Embryonic facial prominence (tissue), 1 donor: ENCODE measurements around the gene GAL3ST1.
"Not testable (repeated sequence)": the region's sequence is repeated elsewhere in the genome, so short reads cannot be mapped to it uniquely, and the experiment has no call there.

Experiments
- DNase-seq: peaks from one replicate; pipeline ENCODE4 v3.0.0-alpha.2; 2016; ENCODE audit errors: extremely low spot score

The GAL3ST1 gene

GRCh38 chr22:30596886-30597285, 22.4 kb upstream of the GAL3ST1 start:
- DNase-seq, result no peak

- DNase-seq, result no peak
These were observed 21.7 kb upstream of the GAL3ST1 start for GRCh38 chr22:30596199-30596598.

GRCh38 chr22:30592360-30592713, 17.9 kb upstream of the GAL3ST1 start:
- DNase-seq, result not testable (repeated sequence)

GRCh38 chr22:30591588-30592359, 17.3 kb upstream of the GAL3ST1 start, which contains the start of gene PES1:
PES1 (minus strand) TSS chr22:30591910; CDS start chr22:30591833, 77 bp downstream.
- DNase-seq, result peak; percentile 97

GRCh38 chr22:30591191-30591587, 16.7 kb upstream of the GAL3ST1 start:
- DNase-seq, result no peak

- DNase-seq, result no peak
These were observed 11.9 kb upstream of the GAL3ST1 start for GRCh38 chr22:30586414-30586813.

GRCh38 chr22:30584441-30584840, 10.0 kb upstream of the GAL3ST1 start:
- DNase-seq, result no peak

GRCh38 chr22:30582788-30583545, 8.5 kb upstream of the GAL3ST1 start:
- DNase-seq, result no peak

GRCh38 chr22:30582051-30582450, 7.6 kb upstream of the GAL3ST1 start:
- no peak for DNase-seq

GRCh38 chr22:30580896-30581295, 6.4 kb upstream of the GAL3ST1 start:
- no peak for DNase-seq

GRCh38 chr22:30578481-30578880, 4.0 kb upstream of the GAL3ST1 start:
- DNase-seq, result no peak

GRCh38 chr22:30575859-30576258, 1.4 kb upstream of the GAL3ST1 start:
- DNase-seq, result no peak

- DNase-seq, result no peak
These were observed 669 bp upstream of the GAL3ST1 start for GRCh38 chr22:30574997-30575671.

GRCh38 chr22:30573594-30574094, 821 bp downstream of the GAL3ST1 start:
- DNase-seq, result no peak

- DNase-seq, result no peak
These were observed 1.4 kb downstream of the GAL3ST1 start for GRCh38 chr22:30572840-30573593.

- no peak for DNase-seq
These were observed 2.3 kb downstream of the GAL3ST1 start for GRCh38 chr22:30572210-30572609.

GRCh38 chr22:30569674-30570202, 4.7 kb downstream of the GAL3ST1 start:
- no peak for DNase-seq

GRCh38 chr22:30568137-30568805, 6.2 kb downstream of the GAL3ST1 start:
- DNase-seq, result no peak

GRCh38 chr22:30567277-30567676, 7.2 kb downstream of the GAL3ST1 start:
- DNase-seq, result not testable (repeated sequence)

- DNase-seq, result no peak
These were observed 8.3 kb downstream of the GAL3ST1 start for GRCh38 chr22:30566125-30566524.

- no peak for DNase-seq
These were observed 9.1 kb downstream of the GAL3ST1 start for GRCh38 chr22:30565341-30565740.
